K562 (cell line): ENCODE data around the gene ASCL2. TPM values are rescaled to one million over a fixed set of nuclear protein-coding genes. Genes with fewer than 3 reads are reported as not detected.

Experiments
- ATAC-seq: fragments of 200-7000 bp; cut with Tn5 transposase; 3 replicates; pipeline ENCODE4 v1.9.1; 2020; ENCODE audit warnings: moderate library complexity
- BruUV-seq: library from RNA; stranded (reverse); fragments of 400-500 nt; replicated peaks from 2 replicates; lab custom pipeline; 2021; lab: Mats Ljungman, UMichigan
- CTCF ChIA-PET: fragments of 300-600 bp; formaldehyde crosslinking; extraction: SDS; loops from one replicate; lab custom pipeline; 2021; ENCODE audit warnings: low intra/inter-chr PET ratio; lab: Yijun Ruan, JAX
- POLR2A ChIA-PET: fragments of 300-600, 350-650 bp; sonication (Branson Sonifier 250); formaldehyde crosslinking; extraction: SDS; loops from one replicate; lab custom pipeline; 2021; ENCODE audit warnings: antibody characterized with exemption, inconsistent platforms; lab: Yijun Ruan, JAX
- DNase-seq, 4 experiments: peaks; one replicate each; pipeline versions ENCODE4 v3.0.0 to v3.0.0-alpha.2; 2011 to 2018; ENCODE audit warnings: low spot score in 3 of 4, mixed read lengths in 3 of 4; ENCODE audit errors: extremely low read depth in 1 of 4
- FAIRE-seq: peaks from 2 replicates; lab custom pipeline; 2011; peaks lifted over from hg19 to GRCh38; lab: Jason Lieb, UNC
- H2AFZ ChIP-seq: 2 replicates; pipeline ENCODE4 v1.6.0; 2011; ENCODE audit warnings: low read depth, low read length, control low read depth, inconsistent platforms
- H3K27ac ChIP-seq: fragments of 200-600 bp; 3 replicates; pipeline ENCODE4 v1.8.0; 2011; ENCODE audit warnings: low read depth, mild to moderate bottlenecking, control low read depth, inconsistent platforms, low read length, moderate library complexity, mixed read lengths; ENCODE audit errors: extremely low read depth
- H3K27me3 ChIP-seq, 2 experiments: fragments of 300-600 bp in 1 of 2; 2 replicates in 1 of 2; 3 replicates in 1 of 2; pipeline versions ENCODE4 v1.6.0 to v1.8.0; 2011; ENCODE audit warnings: inconsistent platforms in 2 of 2, low read length in 2 of 2, mild to moderate bottlenecking in 1 of 2, mixed read lengths in 1 of 2, moderate library complexity in 1 of 2; ENCODE audit not compliant: control insufficient read depth in 2 of 2, insufficient read depth in 2 of 2
- H3K36me3 ChIP-seq: fragments of 300-600 bp; 3 replicates; pipeline ENCODE4 v1.8.0; 2011; ENCODE audit warnings: mild to moderate bottlenecking, low read length, inconsistent platforms; ENCODE audit not compliant: control insufficient read depth, insufficient read depth
- H3K4me1 ChIP-seq, 2 experiments: fragments of 200-600 bp in 1 of 2; replicated peaks in 1 of 2; 2 replicates in 1 of 2; 3 replicates in 1 of 2; pipeline versions ENCODE4 v1.5.1 to v1.8.0; 2011; ENCODE audit warnings: inconsistent platforms in 2 of 2, low read length in 2 of 2, mild to moderate bottlenecking in 1 of 2, mixed read lengths in 1 of 2, moderate library complexity in 1 of 2; ENCODE audit not compliant: control insufficient read depth in 2 of 2, insufficient read depth in 2 of 2
- H3K4me2 ChIP-seq: 2 replicates; pipeline ENCODE4 v1.6.1; 2011; ENCODE audit warnings: low read length, control low read depth, inconsistent platforms, mixed read lengths; ENCODE audit not compliant: insufficient read depth
- H3K4me3 ChIP-seq: fragments of 200-600 bp; sonication (generic), shearing (Covaris generic); 2 replicates; pipeline ENCODE4 v1.5.1; 2016; ENCODE audit warnings: control low read depth, inconsistent platforms
- H3K79me2 ChIP-seq: fragments of 200-600 bp; 3 replicates; pipeline ENCODE4 v1.8.0; 2011; ENCODE audit warnings: low read length, inconsistent platforms; ENCODE audit not compliant: control insufficient read depth, insufficient read depth
- H3K9ac ChIP-seq, 2 experiments: 2 replicates each; pipeline versions ENCODE4 v1.6.0 to v1.6.1; 2011; ENCODE audit warnings: low read depth in 2 of 2, low read length in 2 of 2, control low read depth in 1 of 2, inconsistent platforms in 1 of 2, mild to moderate bottlenecking in 1 of 2, mixed read lengths in 1 of 2; ENCODE audit not compliant: insufficient read depth in 1 of 2
- H3K9me1 ChIP-seq: one replicate; pipeline ENCODE4 v1.6.0; 2011; ENCODE audit warnings: inconsistent platforms, mild to moderate bottlenecking, low read length, moderate library complexity; ENCODE audit not compliant: control insufficient read depth, insufficient read depth
- H3K9me3 ChIP-seq: replicated peaks from 2 replicates; pipeline ENCODE4 v1.5.1; 2011; ENCODE audit warnings: low read depth, low read length, inconsistent platforms; ENCODE audit not compliant: control insufficient read depth, insufficient read depth
- H4K20me1 ChIP-seq: replicated peaks from 2 replicates; pipeline ENCODE4 v1.6.1; 2011; ENCODE audit warnings: low read length, inconsistent platforms, mixed read lengths; ENCODE audit not compliant: control insufficient read depth, insufficient read depth
- ELK1 ChIP-seq: sonication (generic); formaldehyde crosslinking; IDR thresholded peaks from 2 replicates; pipeline ENCODE4 v1.8.1; 2022; ENCODE audit warnings: missing genetic modification reagents
- ETV6 ChIP-seq, 3 experiments: fragments of 150-350 bp in 1 of 3; sonication (generic) in 1 of 3; formaldehyde crosslinking in 1 of 3; IDR thresholded peaks; 2 replicates each; pipeline versions ENCODE4 v1.6.1 to v1.8.0; 2014 to 2022; ENCODE audit warnings: borderline replicate concordance in 2 of 3, low read depth in 2 of 3, antibody characterized with exemption in 1 of 3, low read length in 1 of 3, mild to moderate bottlenecking in 1 of 3, missing genetic modification reagents in 1 of 3
- HOMEZ ChIP-seq: fragments of 250-450 bp; sonication (Bioruptor Pico); IDR thresholded peaks from 2 replicates; pipeline ENCODE4 v1.4.0; 2020; ENCODE audit warnings: mild to moderate bottlenecking, moderate library complexity
- MAX ChIP-seq: sonication (generic); formaldehyde crosslinking; IDR thresholded peaks from 2 replicates; pipeline ENCODE4 v1.9.0; 2022; ENCODE audit warnings: mild to moderate bottlenecking, missing genetic modification reagents
- NFATC3 ChIP-seq: fragments of 450-650 bp; IDR thresholded peaks from 2 replicates; pipeline ENCODE4 v1.6.1; 2017; ENCODE audit warnings: mild to moderate bottlenecking
- NFIC ChIP-seq: fragments of 450-650 bp; IDR thresholded peaks from 2 replicates; pipeline ENCODE4 v1.6.1; 2017; ENCODE audit warnings: mild to moderate bottlenecking, inconsistent platforms
- SNRNP70 ChIP-seq: fragments of 200-400 bp; formaldehyde crosslinking; optimal IDR thresholded peaks from 2 replicates; pipeline ENCODE3; 2017; ENCODE audit warnings: low read depth, low read length
- TBP ChIP-seq: optimal IDR thresholded peaks from 2 replicates; pipeline ENCODE3; 2011; ENCODE audit warnings: low read depth, low read length, improper control_type of control experiment
- THAP12 ChIP-seq: fragments of 250-450 bp; sonication (Bioruptor Pico); IDR thresholded peaks from 2 replicates; pipeline ENCODE4 v1.9.0; 2021; ENCODE audit warnings: mild to moderate bottlenecking, inconsistent platforms
- ZNF140 ChIP-seq: fragments of 250-450 bp; sonication (Bioruptor Pico); IDR thresholded peaks from 2 replicates; pipeline ENCODE4 v1.8.0; 2021; ENCODE audit warnings: moderate library complexity, mild to moderate bottlenecking, inconsistent platforms
- ZNF212 ChIP-seq: fragments of 450-650 bp; formaldehyde crosslinking; IDR thresholded peaks from 2 replicates; pipeline ENCODE4 v1.4.0; 2020; ENCODE audit warnings: mild to moderate bottlenecking
- ZNF449 ChIP-seq: fragments of 250-450 bp; sonication (Bioruptor Pico); IDR thresholded peaks from 2 replicates; pipeline ENCODE4 v1.8.0; 2022; ENCODE audit warnings: moderate library complexity, mild to moderate bottlenecking, inconsistent platforms
- WGBS: fragments of 100-300 bp; shearing (Covaris generic); methylation state at CpG from one replicate; pipeline ENCODE4 v1.1.6; 2016; ENCODE audit warnings: low coverage, mixed read lengths; ENCODE audit not compliant: insufficient coverage; ENCODE audit errors: missing lambda C conversion rate; 5-methylcytosine and 5-hydroxymethylcytosine counted together
- in situ Hi-C: fragments of 300-500 bp; cut with MboI; formaldehyde crosslinking; loops from 4 replicates; pipeline ENCODE4 v1.15.0; 2018; ENCODE audit warnings: inconsistent platforms, mixed read lengths
- intact Hi-C: fragments of 100-400 bp; cut with micrococcal nuclease; formaldehyde crosslinking; loops from 2 replicates; pipeline ENCODE4 v1.14.2; 2022
- polyA plus RNA-seq, 8 experiments: library from polyadenylated mRNA; depleted of rRNA in 4 of 8; stranded (reverse) in 5 of 8; unstranded in 3 of 8; fragments of >200 nt; fragmentation: Nextera tagmentation in 2 of 8; fragmentation: Illumina TruSeq in 1 of 8; extraction: Ambion mirVana in 2 of 8; extraction: Trizol in 1 of 8; gene quantifications; 2 replicates each; pipeline versions ENCODE4 v1.2.1 to v1.2.3, GENCODE V29; 2011 to 2014; ENCODE audit warnings: inconsistent platforms in 1 of 8, missing spikeins in 1 of 8
- total RNA-seq, 7 experiments: library from RNA; depleted of rRNA in 6 of 7; stranded (reverse); fragments of >200 nt in 6 of 7; fragmentation: Illumina TruSeq in 2 of 7; extraction: Trizol in 2 of 7; gene quantifications; 2 replicates each; pipeline versions ENCODE4 v1.2.1 to v1.2.3, GENCODE V29; 2011 to 2021; ENCODE audit warnings: low replicate concordance in 1 of 7

ASCL2 gene
- total and polyA plus RNA-seq, 9 of the 15 experiments (the other 6 are each of a cell fraction or from before 2014, with no cell fraction given) = 0.11 to 1.4 (median 0.36) TPM; not detected in 2

- TF ChIP-seq ETV6 (IDR thresholded peaks at IDR 0.05; ENCODE audit: borderline replicate concordance in 1 of 2, low read depth in 2 of 2, low read length in 1 of 2) (no peak), ETV6 (CRISPR knock-in tag; IDR thresholded peaks at IDR 0.05; ENCODE audit: borderline replicate concordance) (no peak), HOMEZ (CRISPR knock-in tag) (no peak), SNRNP70 (no peak)
Measured at GRCh38 chr11:2263724-2264360, 6.5 kb downstream of the ASCL2 start (continued).

- Histone ChIP-seq H3K4me3 (no peak overlapping the region), H3K4me2 (no peak overlapping the region), H3K36me3 (no peaks in the 10 kb centered on the region), H3K9ac (no peak overlapping the region), H3K9me3 (no peaks in the 10 kb centered on the region), H4K20me1 (peaks cover 17% of the 10 kb centered on the region; the same call in 1 of the 2 replicates), H3K4me1 (peaks cover 3 to 41% of the 10 kb centered on the region in 2 experiments; a peak in 4 of 5 replicates), H3K27me3 (peaks cover 22 to 93% of the 10 kb centered on the region in 2 experiments; a peak in 4 of 5 replicates), H3K79me2 (no peaks in the 10 kb centered on the region), H3K9me1 (no peaks in the 10 kb centered on the region), H2AFZ (no peak overlapping the region), H3K27ac (no peak overlapping the region)
- intact Hi-C loops (no loop called here), in situ Hi-C loops (no loop called here)
- POLR2A ChIA-PET = interaction anchor here (0.6 kb wide), 1 partner anchor 56 kb away, joined by 3 read pairs; no protein-coding TSS in a partner anchor
- no peak for ATAC-seq
- 5% methylated on average over 9 of the region's 10 CpGs for WGBS
- DNase-seq = peak in 1 of 4 experiments; percentile 6
- no peak for FAIRE-seq
- no TSS peak for BruUV-seq
- CTCF ChIA-PET = no interaction called here
- TF ChIP-seq NFIC = no peak
- no peak for TF ChIP-seq MAX (CRISPR knock-in tag)
- TF ChIP-seq ZNF212 (CRISPR knock-in tag) = no peak
- TF ChIP-seq NFATC3 = no peak
- no peak for TF ChIP-seq ZNF140 (CRISPR knock-in tag)
- no peak for TF ChIP-seq THAP12 (CRISPR knock-in tag)
- TF ChIP-seq ZNF449 (CRISPR knock-in tag) = no peak
- TF ChIP-seq ELK1 (CRISPR knock-in tag) = no peak
- no peak for TF ChIP-seq TBP
Measured at GRCh38 chr11:2263071-2263565, 7.3 kb downstream of the ASCL2 start.
